Upper lobe of left lung (tissue), 4 donors: ENCODE measurements around the gene GAPVD1.

Experiments
- POLR2A ChIP-seq, 4 donors: fragments of 450-650 bp; IDR thresholded peaks; one replicate each; pipeline ENCODE4 v1.5.1; 2016 to 2017; ENCODE audit warnings: antibody characterized with exemption in 4 of 4, mild to moderate bottlenecking in 2 of 4
- POLR2AphosphoS5 ChIP-seq, 2 donors: sonication (generic); formaldehyde crosslinking; IDR thresholded peaks; one replicate each; pipeline ENCODE4 v1.5.1; 2017; ENCODE audit warnings: antibody characterized with exemption in 2 of 2

DNA sequence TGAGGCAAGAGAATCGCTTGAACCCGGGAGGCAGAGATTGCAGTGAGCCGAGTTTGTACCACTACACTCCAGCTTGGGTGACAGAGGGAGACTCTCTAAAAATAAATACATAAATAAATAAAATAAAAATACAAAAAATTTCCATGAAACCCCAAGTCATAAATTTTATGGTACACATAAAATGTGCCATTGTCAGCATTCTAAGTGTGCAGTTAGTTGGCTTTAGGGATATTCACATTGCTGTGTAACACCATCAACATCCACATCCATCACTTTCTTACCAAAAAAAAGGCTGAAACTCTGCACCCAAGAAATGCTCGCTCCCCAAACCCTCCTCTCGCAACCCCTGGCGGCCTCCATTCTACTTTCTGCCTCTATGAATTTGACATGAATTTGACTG is 135.2 kb downstream of the GAPVD1 start:
- TF ChIP-seq POLR2A (IDR thresholded peaks at IDR 0.05) (no peak), POLR2AphosphoS5 (IDR thresholded peaks at IDR 0.05) (no peak)
